Endothelial cell of umbilical vein (primary cell): ENCODE results near the gene AADAC. TPM values are rescaled to one million over a fixed set of nuclear protein-coding genes. Genes with fewer than 3 reads are reported as not detected.

Experiments
- BruUV-seq: library from RNA; stranded (reverse); fragments of 400-500 nt; replicated peaks from 2 replicates; lab custom pipeline; 2021; lab: Mats Ljungman, UMichigan
- CTCF ChIA-PET: fragments of 300-600, 350-600 bp; sonication (Branson Sonifier 250); formaldehyde crosslinking; loops from one replicate; lab custom pipeline; 2021; ENCODE audit warnings: antibody characterized with exemption, inconsistent platforms; lab: Charles Lee
- POLR2A ChIA-PET: fragments of 300-600, 350-600 bp; sonication (Branson Sonifier 250); formaldehyde crosslinking; loops from one replicate; lab custom pipeline; 2021; ENCODE audit warnings: antibody characterized with exemption, inconsistent platforms; lab: Charles Lee
- DNase-seq: peaks from one replicate; pipeline ENCODE4 v3.0.0-alpha.2; 2011; ENCODE audit warnings: low read depth, low spot score
- FAIRE-seq: peaks from 2 replicates; lab custom pipeline; 2011; peaks lifted over from hg19 to GRCh38; lab: Jason Lieb, UNC
- H2AFZ ChIP-seq: 2 replicates; pipeline ENCODE4 v1.6.0; 2012; ENCODE audit warnings: low read depth, low read length, control low read depth, inconsistent platforms
- H3K27ac ChIP-seq: 2 replicates; pipeline ENCODE4 v1.5.1; 2011; ENCODE audit warnings: low read depth, mild to moderate bottlenecking, control low read depth, low read length, moderate library complexity; ENCODE audit not compliant: insufficient read depth
- H3K27me3 ChIP-seq, 2 experiments: 2 replicates each; pipeline versions ENCODE4 v1.6.0 to v1.6.1; 2011; ENCODE audit warnings: low read length in 2 of 2, mixed read lengths in 1 of 2; ENCODE audit not compliant: control insufficient read depth in 2 of 2, insufficient read depth in 2 of 2
- H3K36me3 ChIP-seq, 2 experiments: 2 replicates in 1 of 2; 3 replicates in 1 of 2; pipeline ENCODE4 v1.5.1; 2011; ENCODE audit warnings: low read length in 2 of 2, mild to moderate bottlenecking in 1 of 2, moderate library complexity in 1 of 2; ENCODE audit not compliant: control insufficient read depth in 2 of 2, insufficient read depth in 2 of 2; ENCODE audit errors: extremely low read depth in 1 of 2
- H3K4me1 ChIP-seq: 3 replicates; pipeline ENCODE4 v1.5.1; 2011; ENCODE audit warnings: mild to moderate bottlenecking, low read length; ENCODE audit not compliant: control insufficient read depth, insufficient read depth; ENCODE audit errors: extremely low read depth
- H3K4me2 ChIP-seq: 2 replicates; pipeline ENCODE4 v1.6.1; 2011; ENCODE audit warnings: low read length, control low read depth, mixed read lengths; ENCODE audit not compliant: insufficient read depth
- H3K4me3 ChIP-seq, 3 experiments: fragments of 200-600 bp in 1 of 3; sonication (generic), shearing (Covaris generic) in 1 of 3; replicated peaks in 1 of 3; 2 replicates each; pipeline ENCODE4 v1.5.1; 2011 to 2016; ENCODE audit warnings: control low read depth in 3 of 3, low read length in 3 of 3, mild to moderate bottlenecking in 2 of 3, inconsistent platforms in 1 of 3, low read depth in 1 of 3, moderate library complexity in 1 of 3; ENCODE audit not compliant: insufficient read depth in 1 of 3
- H3K79me2 ChIP-seq: 2 replicates; pipeline ENCODE4 v1.6.0; 2012; ENCODE audit warnings: low read length, inconsistent platforms; ENCODE audit not compliant: control insufficient read depth, insufficient read depth
- H3K9ac ChIP-seq: replicated peaks from 2 replicates; pipeline ENCODE3; 2011; ENCODE audit warnings: low read length, control low read depth; ENCODE audit not compliant: insufficient read depth; ENCODE audit errors: extremely low read depth
- H3K9me1 ChIP-seq: replicated peaks from 3 replicates; pipeline ENCODE4 v1.6.0; 2011; ENCODE audit warnings: mild to moderate bottlenecking, low read length; ENCODE audit not compliant: control insufficient read depth, insufficient read depth; ENCODE audit errors: extremely low read depth
- H3K9me3 ChIP-seq: replicated peaks from 2 replicates; pipeline ENCODE4 v1.5.1; 2012; ENCODE audit warnings: low read length, inconsistent platforms; ENCODE audit not compliant: control insufficient read depth, insufficient read depth
- H4K20me1 ChIP-seq: replicated peaks from 2 replicates; pipeline ENCODE3; 2011; ENCODE audit warnings: mild to moderate bottlenecking, low read length; ENCODE audit not compliant: control insufficient read depth, insufficient read depth; ENCODE audit errors: extremely low read depth
- FOS ChIP-seq: IDR thresholded peaks from 2 replicates; pipeline ENCODE4 v1.6.1; 2011; ENCODE audit warnings: mild to moderate bottlenecking, low read length, moderate library complexity, borderline replicate concordance; ENCODE audit not compliant: insufficient read depth
- GATA2 ChIP-seq: IDR thresholded peaks from 2 replicates; pipeline ENCODE4 v1.7.0; 2011; ENCODE audit warnings: low read depth, mild to moderate bottlenecking, moderate library complexity, mixed read lengths, low read length; ENCODE audit not compliant: insufficient read length, insufficient read depth
- JUN ChIP-seq: IDR thresholded peaks from 2 replicates; pipeline ENCODE4 v1.6.1; 2011; ENCODE audit warnings: borderline replicate concordance, low read depth; ENCODE audit not compliant: insufficient read length, insufficient read depth
- MYC ChIP-seq: IDR thresholded peaks from one replicate; pipeline ENCODE4 v1.6.1; 2011; ENCODE audit warnings: mild to moderate bottlenecking, low read depth, low read length
- POLR2A ChIP-seq: IDR thresholded peaks from 2 replicates; pipeline ENCODE4 v1.6.1; 2012; ENCODE audit warnings: low read depth, mild to moderate bottlenecking, control low read depth, low read length
- POLR2AphosphoS5 ChIP-seq: IDR thresholded peaks from 2 replicates; pipeline ENCODE4 v1.6.1; 2012; ENCODE audit warnings: low read depth, mild to moderate bottlenecking, control low read depth, low read length, moderate library complexity; ENCODE audit not compliant: insufficient read depth
- dilution Hi-C: fragments of 300-500 bp; cut with MboI; formaldehyde crosslinking; loops from one replicate; pipeline ENCODE4 v1.15.0; 2019; ENCODE audit warnings: low sequenced_read_pairs; ENCODE audit not compliant: extremely low pct_ligation_motif_present
- intact Hi-C: fragments of 100-400 bp; cut with micrococcal nuclease; formaldehyde crosslinking; loops from one replicate; pipeline ENCODE4 v1.10.0; 2022
- polyA plus RNA-seq, 4 experiments: library from polyadenylated mRNA; depleted of rRNA in 3 of 4; stranded (reverse) in 3 of 4; unstranded in 1 of 4; fragments of >200 nt; gene quantifications; 2 replicates each; pipeline versions ENCODE4 v1.2.1 to v1.2.3, GENCODE V29; 2011 to 2012; ENCODE audit warnings: missing spikeins in 1 of 4
- total RNA-seq: library from RNA; stranded (reverse); gene quantifications from 2 replicates; pipeline ENCODE4 v1.2.3, GENCODE V29; 2021

The AADAC gene
- total and polyA plus RNA-seq, 2 donors (not counting 3 experiments of a cell fraction or from before 2014, with no cell fraction given), result 0.27 to 0.62 TPM

GRCh38 chr3:151818361-151818760, 4.4 kb downstream of the AADAC start:
- no peak for DNase-seq
- H3K27ac ChIP-seq, result no peak overlapping the region

GRCh38 chr3:151819910-151820309, 6.0 kb downstream of the AADAC start:
- ChIA-PET CTCF (no interaction called here), POLR2A (no interaction called here)
- Histone ChIP-seq H3K9me1 (no peaks in the 10 kb centered on the region), H3K4me3 (no peak overlapping the region), H3K27me3 (no peaks in the 10 kb centered on the region), H3K9ac (no peak overlapping the region), H3K36me3 (no peaks in the 10 kb centered on the region), H3K9me3 (no peaks in the 10 kb centered on the region), H4K20me1 (no peaks in the 10 kb centered on the region), H2AFZ (no peak overlapping the region), H3K4me2 (no peak overlapping the region), H3K4me1 (no peaks in the 10 kb centered on the region), H3K27ac (no peak overlapping the region), H3K79me2 (no peaks in the 10 kb centered on the region)
- dilution Hi-C loops, result no loop called here
- intact Hi-C loops, result no loop called here
- no TSS peak for BruUV-seq
- no peak for TF ChIP-seq JUN
- no peak for TF ChIP-seq POLR2A
- no peak for TF ChIP-seq FOS
- no peak for TF ChIP-seq GATA2
- no peak for TF ChIP-seq MYC
- DNase-seq (no peak), FAIRE-seq (no peak)

More at GRCh38 chr3:151818361-151818760, 4.4 kb downstream of the AADAC start:
- no peaks in the 10 kb centered on the region for H4K20me1 ChIP-seq
- no peaks in the 10 kb centered on the region for H3K9me1 ChIP-seq
- TF ChIP-seq MYC (no peak), POLR2AphosphoS5 (no peak)
- no peaks in the 10 kb centered on the region for H3K4me1 ChIP-seq
- BruUV-seq, result no TSS peak
- H2AFZ ChIP-seq, result no peak overlapping the region
- POLR2A ChIA-PET, result no interaction called here
- CTCF ChIA-PET, result no interaction called here
- dilution Hi-C loops, result no loop called here
- no peak overlapping the region for H3K9ac ChIP-seq
- H3K27me3 ChIP-seq, result no peaks in the 10 kb centered on the region
- no peak for FAIRE-seq
- H3K9me3 ChIP-seq, result no peaks in the 10 kb centered on the region
- no peaks in the 10 kb centered on the region for H3K79me2 ChIP-seq
- H3K36me3 ChIP-seq, result no peaks in the 10 kb centered on the region
- H3K4me3 ChIP-seq, result no peak overlapping the region
- H3K4me2 ChIP-seq, result no peak overlapping the region
- intact Hi-C loops, result no loop called here
